SH-SY5Y (cell line): ENCODE measurements around the gene PRDM11.

Source experiments
- GATA2 ChIP-seq: IDR thresholded peaks from 2 replicates; pipeline ENCODE4 v1.6.1; 2011; ENCODE audit warnings: mild to moderate bottlenecking, low read depth, low read length
- GATA3 ChIP-seq: IDR thresholded peaks from 2 replicates; pipeline ENCODE4 v1.6.1; 2011; ENCODE audit warnings: low read depth, mild to moderate bottlenecking, low read length, moderate library complexity

Gene PRDM11

GRCh38 chr11:45227836-45228235 is 81.4 kb downstream of the PRDM11 start:
- TF ChIP-seq GATA2 = no peak
- TF ChIP-seq GATA3 = no peak

GRCh38 chr11:45229401-45230020 is 83.1 kb downstream of the PRDM11 start:
- TF ChIP-seq GATA2 = no peak
- TF ChIP-seq GATA3 = no peak

GRCh38 chr11:45232341-45233080 is 86.1 kb downstream of the PRDM11 start:
- TF ChIP-seq GATA3 (no peak), GATA2 (no peak)

- no peak for TF ChIP-seq GATA3
- no peak for TF ChIP-seq GATA2
These were observed 86.8 kb downstream of the PRDM11 start for GRCh38 chr11:45233121-45233803.

GRCh38 chr11:45233804-45234170 is 87.3 kb downstream of the PRDM11 start:
- TF ChIP-seq GATA3 (no peak), GATA2 (no peak)

GRCh38 chr11:45234306-45235006 is 88.0 kb downstream of the PRDM11 start:
- TF ChIP-seq GATA2 = no peak
- TF ChIP-seq GATA3 = no peak

- TF ChIP-seq GATA3 (no peak), GATA2 (no peak)
These were observed 91.4 kb downstream of the PRDM11 start for GRCh38 chr11:45237711-45238315.

GRCh38 chr11:45238724-45239123 is 92.3 kb downstream of the PRDM11 start:
- TF ChIP-seq GATA3 (no peak), GATA2 (no peak)

- TF ChIP-seq GATA2 (no peak), GATA3 (no peak)
These were observed 93.3 kb downstream of the PRDM11 start for GRCh38 chr11:45239733-45240132.

- TF ChIP-seq GATA3 (no peak), GATA2 (no peak)
These were observed 97.5 kb downstream of the PRDM11 start for GRCh38 chr11:45243967-45244366.

GRCh38 chr11:45245218-45246045 is 99.0 kb downstream of the PRDM11 start:
- TF ChIP-seq GATA3 = no peak
- no peak for TF ChIP-seq GATA2

GRCh38 chr11:45246241-45246640 is 99.8 kb downstream of the PRDM11 start:
- no peak for TF ChIP-seq GATA3
- TF ChIP-seq GATA2 = no peak

- TF ChIP-seq GATA3 (no peak), GATA2 (no peak)
These were observed 101.0 kb downstream of the PRDM11 start for GRCh38 chr11:45247433-45247832.
